NAMALWA (cell line): ENCODE measurements around the gene EPHX1.
A peak's percentile ranks its signal among the peaks of the same experiment; 100 is the strongest.

ENCODE experiments used
- DNase-seq: peaks from one replicate; pipeline ENCODE4 v3.0.0-alpha.2; 2015; ENCODE audit warnings: low spot score

EPHX1 gene

GRCh38 chr1:225842788-225843425 lies 33.0 kb downstream of the EPHX1 start:
- DNase-seq = no peak

DNA sequence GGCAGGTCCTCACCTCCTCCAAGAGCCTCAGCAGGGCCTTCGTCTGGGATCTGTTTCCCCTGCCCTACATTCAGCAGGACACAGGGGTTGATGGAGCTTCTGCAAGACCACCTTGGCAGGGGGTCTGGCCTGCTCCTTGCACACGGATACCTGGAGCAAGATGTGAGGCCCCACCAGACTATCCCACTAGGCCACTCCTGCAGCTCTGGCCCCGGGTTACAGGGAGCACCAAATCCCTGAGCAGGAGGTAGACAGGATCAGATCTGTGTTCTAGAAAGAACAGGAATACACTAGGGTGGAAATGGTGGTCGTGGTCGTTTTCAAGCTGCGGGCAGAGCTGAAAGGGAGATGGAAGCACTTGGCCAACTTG lies 33.5 kb downstream of the EPHX1 start:
- no peak for DNase-seq

DNA sequence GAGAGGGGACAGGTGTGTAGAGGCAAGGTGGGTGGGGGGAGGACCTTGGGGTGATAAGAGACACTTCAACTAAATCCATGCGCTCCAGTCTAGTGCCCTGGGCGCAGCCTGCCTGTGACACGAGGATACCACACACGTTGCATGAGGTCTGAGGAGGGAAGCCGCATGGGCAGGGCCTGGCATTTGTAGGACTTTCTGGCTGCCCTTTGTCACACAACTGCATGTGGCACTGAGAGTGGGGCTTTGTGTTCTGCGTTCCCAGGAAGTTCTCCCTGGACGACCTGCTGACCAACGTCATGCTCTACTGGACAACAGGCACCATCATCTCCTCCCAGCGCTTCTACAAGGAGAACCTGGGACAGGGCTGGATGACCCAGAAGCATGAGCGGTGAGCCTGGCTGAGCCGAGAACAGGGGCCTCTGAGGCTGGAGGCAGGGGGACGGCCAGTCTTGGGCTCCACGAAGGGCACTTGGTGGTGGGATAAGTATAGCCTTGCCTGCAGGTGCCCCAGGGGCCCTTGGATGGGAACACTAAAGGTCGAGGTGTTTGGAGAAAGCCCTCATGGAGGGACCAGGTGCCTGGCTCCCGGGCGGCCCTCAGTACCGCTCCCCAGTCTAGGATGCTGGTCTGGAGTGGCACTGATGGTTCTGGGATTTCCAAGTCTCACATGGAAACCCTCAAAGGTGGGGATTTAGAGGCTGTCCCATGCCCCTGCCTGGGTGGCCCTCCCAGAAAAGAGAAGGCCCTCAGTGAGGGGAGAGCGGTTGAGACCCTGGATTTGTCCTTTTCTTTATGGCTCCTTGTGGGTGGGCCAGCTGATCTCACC lies 34.5 kb downstream of the EPHX1 start:
- no peak for DNase-seq

GRCh38 chr1:225845097-225845496 lies 35.2 kb downstream of the EPHX1 start:
- no peak for DNase-seq

DNA sequence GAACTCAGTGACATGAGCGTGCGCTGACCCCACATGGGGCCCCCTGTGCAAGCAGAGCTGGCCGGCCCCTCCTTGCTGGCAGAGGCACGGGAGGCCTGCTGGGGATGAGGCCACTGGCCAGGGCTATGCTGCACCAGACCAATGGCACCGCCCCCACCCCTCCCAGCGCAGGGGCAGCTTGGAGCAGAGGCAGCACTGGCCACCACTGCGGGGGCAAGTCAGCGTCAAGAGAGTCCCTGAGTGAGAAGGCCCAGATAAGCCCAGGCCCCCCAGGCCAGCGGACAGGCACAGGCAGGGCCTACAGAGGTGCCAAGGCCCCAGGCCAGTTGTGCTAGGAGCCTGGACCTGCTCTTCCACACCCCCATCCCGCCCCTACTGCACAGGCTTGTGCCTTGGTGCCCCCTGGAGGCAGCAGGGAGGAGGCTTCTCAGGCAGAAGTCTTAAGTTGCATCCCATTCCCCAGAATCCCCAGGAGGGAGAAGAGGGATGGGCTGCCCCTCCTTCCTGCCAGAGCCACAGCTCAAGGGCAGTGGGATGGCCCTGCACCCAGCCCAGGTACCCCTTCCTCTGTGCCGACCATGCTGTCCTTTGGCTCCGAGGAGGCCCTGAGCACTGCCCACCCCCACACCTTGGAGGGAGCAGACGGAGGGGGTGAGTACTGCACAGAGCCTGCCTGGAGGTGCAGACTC lies 35.8 kb downstream of the EPHX1 start:
- DNase-seq = peak; percentile 69

GRCh38 chr1:225846331-225847310 lies 36.7 kb downstream of the EPHX1 start:
- no peak for DNase-seq

DNA sequence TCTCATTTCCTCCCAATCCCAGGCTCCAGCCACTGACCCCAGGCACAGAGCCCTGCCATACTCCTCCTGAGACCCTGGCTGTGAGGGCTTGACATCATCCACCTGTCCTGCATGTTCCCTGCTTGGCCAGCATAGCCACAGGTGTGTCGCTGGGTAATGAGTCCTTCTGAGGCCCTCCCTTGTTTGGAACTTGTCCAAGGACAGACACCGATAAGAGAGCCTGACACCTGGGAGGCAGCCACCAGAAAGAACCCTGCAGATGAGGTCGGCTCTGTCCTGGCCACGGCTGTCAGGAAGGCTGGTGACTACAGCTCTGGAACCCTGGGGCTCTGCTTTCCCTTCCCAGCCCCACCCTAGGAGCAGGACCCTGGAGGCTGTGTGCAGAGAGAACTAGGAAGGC lies 37.7 kb downstream of the EPHX1 start:
- DNase-seq = peak; percentile 51

DNA sequence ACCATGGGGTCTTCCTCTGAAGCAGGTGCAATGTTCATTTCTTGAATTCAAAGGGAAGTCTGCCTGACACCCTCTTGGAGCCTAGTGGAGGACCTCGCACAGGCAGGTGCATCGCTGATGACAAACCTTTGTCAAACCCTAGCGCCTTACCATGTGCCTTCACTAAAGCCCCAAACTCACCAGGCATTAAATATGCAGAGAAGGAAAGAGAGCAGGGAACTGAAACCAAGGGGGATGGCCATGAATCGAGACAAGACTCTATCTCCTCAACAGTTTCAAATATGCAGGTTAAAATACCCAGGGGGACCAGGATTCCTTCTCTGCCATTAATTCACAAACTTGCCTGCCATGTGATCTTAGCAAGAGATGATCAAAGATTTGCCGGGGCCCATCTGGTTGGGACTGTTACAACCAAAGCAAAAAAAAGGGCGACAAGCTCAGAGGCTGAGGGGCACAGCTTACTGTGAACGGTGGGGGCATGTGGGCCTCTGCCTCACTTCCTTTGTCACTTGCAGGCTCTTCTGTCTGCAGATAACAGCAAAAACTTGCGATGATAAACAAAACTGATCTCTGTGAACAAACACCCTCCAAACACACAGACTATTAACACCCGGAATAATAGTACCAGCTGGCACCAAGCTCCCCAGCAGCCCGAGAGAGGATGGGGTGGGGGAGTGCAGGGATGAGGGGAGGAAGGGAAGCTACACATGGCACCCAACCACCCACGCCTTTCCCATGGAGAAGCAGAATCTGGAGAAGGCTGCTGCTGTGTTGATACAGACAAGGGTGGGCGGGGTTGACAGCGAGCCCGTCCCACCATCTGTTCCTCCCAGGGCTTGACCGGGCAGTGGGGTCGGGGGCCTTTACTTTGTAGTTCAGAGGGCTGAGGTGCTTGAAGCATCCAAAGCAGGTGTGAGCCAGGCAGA lies 38.4 kb downstream of the EPHX1 start:
- peak; percentile 82 for DNase-seq

GRCh38 chr1:225849925-225850324 lies 40.0 kb downstream of the EPHX1 start:
- DNase-seq = no peak

DNA sequence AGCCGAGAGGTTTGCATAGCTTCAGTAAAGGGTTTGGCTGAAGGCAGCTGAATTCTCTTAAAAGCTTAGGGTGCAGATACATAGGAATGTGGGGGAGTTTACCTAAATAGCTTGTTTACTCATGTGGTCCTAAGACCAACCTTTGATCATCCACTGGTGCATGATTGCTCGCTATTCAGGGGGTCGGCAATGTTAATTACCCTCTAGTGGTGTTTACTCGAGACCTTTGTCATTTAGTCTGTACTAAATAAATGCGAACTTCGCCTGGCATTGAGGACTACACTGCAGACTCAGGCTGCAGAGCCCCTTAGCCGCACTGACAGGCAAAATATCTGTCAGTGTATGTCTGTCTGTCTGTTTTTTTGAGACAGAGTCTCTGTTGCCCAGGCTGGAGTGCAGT lies 40.4 kb downstream of the EPHX1 start:
- DNase-seq = no peak

GRCh38 chr1:225851805-225852204 lies 41.9 kb downstream of the EPHX1 start:
- DNase-seq = peak; percentile 64

- DNase-seq = no peak
Observed at GRCh38 chr1:225852413-225853124, 42.6 kb downstream of the EPHX1 start.

- DNase-seq = no peak
Observed at GRCh38 chr1:225853441-225853840, 43.5 kb downstream of the EPHX1 start.

DNA sequence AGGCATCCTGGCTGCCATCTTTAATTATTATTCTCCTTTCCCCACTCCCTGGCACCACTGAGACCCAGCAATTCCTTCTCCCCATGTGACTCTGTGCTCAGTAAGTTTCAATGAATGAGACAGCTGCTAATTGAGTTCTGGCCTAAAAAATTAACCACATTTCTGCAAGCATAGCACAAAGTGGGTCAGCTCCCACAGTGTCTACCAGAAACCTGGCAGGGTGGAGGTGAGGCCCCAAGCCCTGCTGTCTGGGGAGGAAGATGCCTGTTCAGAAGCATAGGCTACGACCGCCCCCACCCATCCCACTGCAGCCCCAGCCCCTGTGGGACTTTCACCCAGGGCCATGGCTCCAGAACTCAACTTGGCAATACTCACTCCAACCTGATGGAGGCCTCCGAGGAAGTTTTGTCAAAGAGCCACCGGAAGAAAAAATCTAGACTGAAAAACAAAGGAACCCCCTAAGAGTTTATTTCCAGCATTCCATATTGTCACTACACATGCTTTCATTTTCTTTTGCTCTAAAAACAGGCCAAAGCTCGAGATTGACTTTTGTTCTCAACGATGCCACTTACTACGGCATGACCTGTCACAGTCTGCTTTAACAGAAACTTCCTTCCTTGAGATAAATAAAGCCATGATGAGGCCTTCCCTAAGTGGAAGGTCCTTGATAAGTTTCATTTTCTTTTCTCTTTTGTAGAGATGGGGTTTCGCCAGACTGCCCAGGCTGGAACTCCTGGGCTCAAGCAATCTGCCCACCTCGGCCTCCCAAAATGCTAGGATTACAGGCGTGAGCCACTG lies 45.8 kb downstream of the EPHX1 start:
- no peak for DNase-seq

DNA sequence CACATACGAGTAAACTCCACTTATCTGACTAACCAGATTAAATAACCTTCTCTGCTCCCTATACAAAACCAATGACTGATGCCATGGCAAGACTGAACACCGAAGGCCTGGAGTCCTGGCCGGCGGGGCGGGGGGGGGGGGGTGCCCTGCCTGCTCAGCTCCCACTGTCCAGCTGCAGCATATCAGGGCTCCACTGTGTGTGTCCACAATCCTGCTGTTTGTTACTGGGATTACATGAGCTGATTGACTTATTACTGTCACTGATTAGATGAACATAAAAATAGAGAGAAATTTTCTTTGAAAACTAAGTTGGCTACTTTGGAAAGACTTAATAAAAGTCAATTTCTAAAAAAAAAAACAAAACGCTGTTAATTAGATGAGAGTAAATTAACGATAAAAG lies 47.3 kb downstream of the EPHX1 start:
- no peak for DNase-seq

DNA sequence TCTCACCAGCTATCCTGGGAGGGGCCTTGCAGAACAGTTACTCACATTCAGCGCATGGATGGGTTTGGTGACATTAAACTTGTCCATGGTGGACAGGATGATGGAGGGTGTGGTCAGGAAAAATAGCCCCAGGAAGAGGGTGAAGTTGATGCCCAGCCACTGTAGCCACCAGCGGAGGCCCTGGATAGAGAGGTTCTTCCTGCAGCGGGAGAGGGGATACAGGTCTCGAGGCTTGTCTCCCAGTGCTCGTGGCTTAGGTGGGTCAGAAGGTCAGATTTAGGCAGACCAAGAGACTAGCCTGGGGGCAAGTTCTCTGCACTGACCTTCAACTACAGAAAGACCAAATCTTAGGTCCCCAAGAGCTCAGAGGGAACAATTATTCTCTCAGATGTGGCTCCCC lies 49.2 kb downstream of the EPHX1 start:
- DNase-seq = no peak

DNA sequence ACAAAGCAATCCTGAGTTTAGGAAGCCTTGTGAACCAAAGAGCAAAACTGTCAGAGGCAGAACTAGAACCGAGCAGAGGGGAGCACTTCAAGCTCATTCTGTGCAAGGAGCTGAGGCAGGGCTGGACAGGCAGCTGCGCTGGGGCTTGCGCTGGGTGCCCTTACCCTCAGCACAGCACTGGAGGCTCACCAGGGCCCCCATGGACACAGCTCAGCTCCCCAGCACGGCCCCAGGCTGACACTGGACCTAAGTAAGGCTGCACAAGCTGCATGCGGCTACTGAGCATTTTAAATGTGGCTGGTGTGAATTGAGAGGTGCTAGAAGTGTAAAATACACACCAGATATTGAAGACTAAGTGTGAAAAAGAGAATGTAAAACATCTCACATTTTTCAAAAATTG lies 50.2 kb downstream of the EPHX1 start:
- no peak for DNase-seq

- no peak for DNase-seq
Observed at GRCh38 chr1:225860876-225861441, 51.0 kb downstream of the EPHX1 start.
